HepG2 (cell line): Measurements from ENCODE around the gene C6orf136. TPM values are rescaled to one million over a fixed set of nuclear protein-coding genes. Genes with fewer than 3 reads are reported as not detected.

Experiments used
- AFF4 ChIP-seq: sonication (generic); formaldehyde crosslinking; IDR thresholded peaks from 2 replicates; pipeline ENCODE4 v1.4.0; 2020; ENCODE audit warnings: missing genetic modification reagents
- AGO1 ChIP-seq: fragments of 200-400 bp; formaldehyde crosslinking; IDR thresholded peaks from 2 replicates; pipeline ENCODE4 v1.6.1; 2017; ENCODE audit warnings: mild to moderate bottlenecking, low read depth, low read length, moderate library complexity; ENCODE audit not compliant: poor library complexity, severe bottlenecking
- HDAC6 ChIP-seq: fragments of 200-600 bp; sonication (generic); IDR thresholded peaks from 2 replicates; pipeline ENCODE4 v1.7.0; 2017; ENCODE audit warnings: mild to moderate bottlenecking, antibody characterized with exemption, low read length, low read depth
- KLF11 ChIP-seq: IDR thresholded peaks from 2 replicates; pipeline ENCODE4 v1.6.1; 2016; ENCODE audit warnings: missing compliant biosample characterization
- NFIC ChIP-seq: IDR thresholded peaks from 2 replicates; pipeline ENCODE4 v1.6.1; 2012; ENCODE audit warnings: mild to moderate bottlenecking, low read length, inconsistent platforms
- RARA ChIP-seq: IDR thresholded peaks from 2 replicates; pipeline ENCODE4 v1.6.1; 2016; ENCODE audit warnings: missing genetic modification reagents, missing compliant biosample characterization
- REXO4 ChIP-seq: sonication (generic); formaldehyde crosslinking; IDR thresholded peaks from 2 replicates; pipeline ENCODE4 v1.8.0; 2022; ENCODE audit warnings: missing genetic modification reagents, mild to moderate bottlenecking, borderline replicate concordance
- SRSF9 ChIP-seq: fragments of 200-400 bp; formaldehyde crosslinking; IDR thresholded peaks from 2 replicates; pipeline ENCODE4 v1.6.1; 2018; ENCODE audit warnings: borderline replicate concordance, mild to moderate bottlenecking, low read depth, low read length; ENCODE audit not compliant: insufficient read depth, poor library complexity, severe bottlenecking
- TFDP2 ChIP-seq: sonication (generic); formaldehyde crosslinking; IDR thresholded peaks from 2 replicates; pipeline ENCODE4 v1.4.0; 2020; ENCODE audit warnings: missing genetic modification reagents
- ZBTB34 ChIP-seq: sonication (generic); formaldehyde crosslinking; IDR thresholded peaks from 2 replicates; pipeline ENCODE4 v1.8.0; 2022; ENCODE audit warnings: mild to moderate bottlenecking, missing genetic modification reagents
- ZEB1 ChIP-seq: IDR thresholded peaks from 2 replicates; pipeline ENCODE4 v1.6.1; 2012; ENCODE audit warnings: mild to moderate bottlenecking, low read depth, inconsistent platforms; ENCODE audit not compliant: insufficient replicate concordance
- ZNF10 ChIP-seq: sonication (generic); formaldehyde crosslinking; IDR thresholded peaks from 2 replicates; pipeline ENCODE4 v1.4.0; 2020; ENCODE audit warnings: mild to moderate bottlenecking, low read depth, missing genetic modification reagents, borderline replicate concordance
- ZNF24 ChIP-seq: fragments of 450-650 bp; IDR thresholded peaks from 2 replicates; pipeline ENCODE4 v1.6.1; 2017; ENCODE audit warnings: antibody characterized with exemption, mild to moderate bottlenecking
- ZNF30 ChIP-seq: sonication (generic); formaldehyde crosslinking; IDR thresholded peaks from 2 replicates; pipeline ENCODE4 v1.5.0; 2020; ENCODE audit warnings: mild to moderate bottlenecking, missing genetic modification reagents
- ZNF446 ChIP-seq: sonication (generic); formaldehyde crosslinking; IDR thresholded peaks from 2 replicates; pipeline ENCODE4 v1.5.0; 2020; ENCODE audit warnings: mild to moderate bottlenecking, missing genetic modification reagents
- ZNF513 ChIP-seq: sonication (generic); formaldehyde crosslinking; conservative IDR thresholded peaks from 2 replicates; pipeline ENCODE4 v1.5.0; 2020; ENCODE audit warnings: missing genetic modification reagents
- ZNF564 ChIP-seq: sonication (generic); formaldehyde crosslinking; IDR thresholded peaks from 2 replicates; pipeline ENCODE4 v1.8.1; 2023; ENCODE audit warnings: mild to moderate bottlenecking, missing genetic modification reagents
- ZNF615 ChIP-seq: sonication (generic); formaldehyde crosslinking; IDR thresholded peaks from 2 replicates; pipeline ENCODE4 v1.5.0; 2020; ENCODE audit warnings: mild to moderate bottlenecking, missing genetic modification reagents, borderline replicate concordance
- ZNF652 ChIP-seq: IDR thresholded peaks from 2 replicates; pipeline ENCODE4 v1.6.1; 2016; ENCODE audit warnings: low read depth, borderline replicate concordance
- ZZZ3 ChIP-seq: sonication (generic); formaldehyde crosslinking; IDR thresholded peaks from 2 replicates; pipeline ENCODE4 v1.4.0; 2020; ENCODE audit warnings: missing genetic modification reagents, mild to moderate bottlenecking, borderline replicate concordance
- polyA plus RNA-seq, 8 experiments: library from polyadenylated mRNA; depleted of rRNA in 3 of 8; stranded (reverse) in 7 of 8; unstranded in 1 of 8; fragments of >200 nt; fragmentation: Illumina TruSeq in 4 of 8; extraction: Trizol in 4 of 8; gene quantifications; 2 replicates each; pipeline versions ENCODE4 v1.2.1 to v1.2.3, GENCODE V29; 2011 to 2016; ENCODE audit warnings: low read depth in 4 of 8, missing spikeins in 1 of 8, mixed read lengths in 1 of 8; ENCODE audit not compliant: insufficient read depth in 1 of 8
- total RNA-seq, 5 experiments: library from RNA; depleted of rRNA; stranded (reverse); fragments of >200 nt; fragmentation: Illumina TruSeq; extraction: Trizol; gene quantifications; 2 replicates each; pipeline ENCODE4 v1.2.3, GENCODE V29; 2016; ENCODE audit warnings: low read depth in 1 of 5

C6orf136 gene
- total and polyA plus RNA-seq, 2 of the 13 experiments (the other 11 are each of a cell fraction or from before 2014, with no cell fraction given) = 12.0 to 26.2 TPM

GRCh38 chr6:30654798-30655742 lies 8.1 kb downstream of the C6orf136 start (continued):
- TF ChIP-seq ZBTB34 (peak; percentile 79; the same call in 1 of the 2 replicates), AFF4 (CRISPR knock-in tag) (no peak), ZNF513 (no peak), SRSF9 (no peak), REXO4 (CRISPR knock-in tag) (0 out of 2 replicates have a peak, but pooled peaks have one; percentile 11), NFIC (no peak), ZNF446 (no peak), ZNF30 (CRISPR knock-in tag) (no peak), ZZZ3 (CRISPR knock-in tag) (peak; percentile 63; the same call in 1 of the 2 replicates), ZEB1 (peak; percentile 81), ZNF10 (no peak), TFDP2 (CRISPR knock-in tag) (no peak; the same call in 1 of the 2 replicates), ZNF24 (no peak), HDAC6 (no peak), ZNF615 (CRISPR knock-in tag) (no peak), AGO1 (no peak), KLF11 (CRISPR knock-in tag) (no peak), ZNF652 (CRISPR knock-in tag) (0 out of 2 replicates have a peak, but pooled peaks have one; percentile 10), RARA (peak; percentile 91), ZNF564 (CRISPR knock-in tag) (no peak; the same call in 1 of the 2 replicates)
